ENCODE data around the gene ADCY1. TPM values are rescaled to one million over a fixed set of nuclear protein-coding genes. Genes with fewer than 3 reads are reported as not detected.
A peak's percentile ranks its signal among the peaks of the same experiment; 100 is the strongest.

The ADCY1 gene
- total RNA-seq, 1 donor from 2014 or later: 2.8 TPM

GRCh38 chr7:45708046-45708950 is 134.1 kb downstream of the ADCY1 start:
- Histone ChIP-seq H3K36me3 (peaks cover 4% of the 10 kb centered on the region), H3K27ac (replicated peaks) (peak overlapping the region; percentile 71), H3K9me3 (replicated peaks) (no peaks in the 10 kb centered on the region), H3K27me3 (ENCODE audit: low read depth) (no peaks in the 10 kb centered on the region), H3K4me1 (peaks cover 7% of the 10 kb centered on the region), H3K4me3 (no peak overlapping the region)
- no peak for TF ChIP-seq CTCF (IDR thresholded peaks at IDR 0.05; ENCODE audit: borderline replicate concordance)
- no peak for DNase-seq
- intact Hi-C loops (cut with micrococcal nuclease): no loop called here

- Histone ChIP-seq H3K9me3 (replicated peaks) (no peaks in the 10 kb centered on the region), H3K4me1 (peaks cover 7% of the 10 kb centered on the region), H3K27ac (replicated peaks) (peak overlapping the region; percentile 71), H3K4me3 (no peak overlapping the region), H3K27me3 (ENCODE audit: low read depth) (no peaks in the 10 kb centered on the region), H3K36me3 (peaks cover 3% of the 10 kb centered on the region)
- intact Hi-C loops (cut with micrococcal nuclease): no loop called here
- TF ChIP-seq CTCF (IDR thresholded peaks at IDR 0.05; ENCODE audit: borderline replicate concordance): no peak
- peak; percentile 70 for DNase-seq
Observed at GRCh38 chr7:45709168-45710042, 135.2 kb downstream of the ADCY1 start.

DNA sequence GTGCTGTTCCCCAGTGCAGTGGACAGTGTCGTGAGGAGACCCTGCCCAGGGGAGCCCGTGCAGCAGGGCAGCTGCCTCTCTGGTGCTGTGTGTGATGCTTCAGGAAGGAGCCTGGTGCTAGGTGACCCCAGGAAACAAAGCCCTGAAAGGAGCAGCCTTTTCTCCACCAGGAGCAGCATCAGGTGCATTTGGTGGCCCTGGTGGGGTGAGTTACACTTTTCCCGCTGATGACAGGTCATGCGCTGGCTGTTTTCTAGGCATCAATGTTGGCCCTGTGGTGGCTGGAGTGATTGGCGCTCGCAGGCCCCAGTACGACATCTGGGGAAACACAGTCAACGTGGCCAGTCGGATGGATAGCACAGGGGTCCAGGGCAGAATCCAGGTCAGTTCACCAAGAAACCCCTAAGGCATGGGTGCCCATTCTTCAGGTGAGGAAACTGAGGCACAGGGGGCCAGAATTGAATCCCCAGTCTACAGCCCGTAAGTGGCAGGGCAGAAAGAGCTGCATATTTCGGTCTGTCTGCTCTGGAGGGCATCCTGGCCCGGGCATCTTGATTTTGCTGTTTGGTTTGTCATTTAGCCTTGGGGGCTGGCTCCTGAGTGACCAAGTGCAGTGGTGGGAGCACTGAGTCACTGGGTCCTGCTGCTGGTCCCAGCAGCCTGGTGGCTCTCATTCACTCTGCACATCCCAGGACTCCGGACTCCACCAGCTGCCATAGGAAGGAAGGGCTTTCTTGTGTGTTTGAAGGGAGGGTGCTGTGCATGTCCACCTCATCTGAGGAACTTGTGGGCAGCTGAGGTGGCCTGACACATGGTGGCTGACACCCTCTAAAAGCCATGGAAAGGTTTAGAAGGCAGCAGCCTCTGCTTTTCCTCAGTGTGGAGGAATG is 136.3 kb downstream of the ADCY1 start:
- no peak for DNase-seq
- peaks cover 7% of the 10 kb centered on the region for H3K4me1 ChIP-seq
- H3K4me3 ChIP-seq: no peak overlapping the region
- H3K27me3 ChIP-seq (ENCODE audit: low read depth): no peaks in the 10 kb centered on the region
- H3K36me3 ChIP-seq: no peaks in the 10 kb centered on the region
- TF ChIP-seq CTCF (IDR thresholded peaks at IDR 0.05; ENCODE audit: borderline replicate concordance): no peak
- intact Hi-C loops (cut with micrococcal nuclease): no loop called here
- H3K27ac ChIP-seq (replicated peaks): peak overlapping the region; percentile 71
- H3K9me3 ChIP-seq (replicated peaks): no peaks in the 10 kb centered on the region

DNA sequence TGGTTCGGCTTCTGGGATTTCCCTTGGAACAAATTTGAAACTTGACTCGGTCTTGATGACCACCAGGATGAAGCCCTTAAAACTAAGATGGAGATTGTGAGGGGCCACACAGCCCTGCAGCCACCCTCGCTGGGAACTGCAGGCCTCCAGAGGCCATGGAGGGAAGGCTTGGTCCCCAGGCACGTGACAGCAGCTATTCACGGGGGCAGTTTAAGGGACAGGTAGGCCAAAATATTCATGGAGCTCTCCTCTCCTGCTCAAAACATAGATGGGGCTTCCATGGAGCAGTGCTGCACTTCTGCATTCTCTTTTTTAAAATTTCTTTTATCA is 137.0 kb downstream of the ADCY1 start:
- Histone ChIP-seq H3K36me3 (no peaks in the 10 kb centered on the region), H3K4me1 (peaks cover 7% of the 10 kb centered on the region), H3K27ac (replicated peaks) (no peak overlapping the region), H3K27me3 (ENCODE audit: low read depth) (no peaks in the 10 kb centered on the region), H3K9me3 (replicated peaks) (no peaks in the 10 kb centered on the region), H3K4me3 (no peak overlapping the region)
- TF ChIP-seq CTCF (IDR thresholded peaks at IDR 0.05; ENCODE audit: borderline replicate concordance): no peak
- no peak for DNase-seq
- intact Hi-C loops (cut with micrococcal nuclease): no loop called here
